ENCODE results near the gene ZNF687.

ZNF687 gene

DNA sequence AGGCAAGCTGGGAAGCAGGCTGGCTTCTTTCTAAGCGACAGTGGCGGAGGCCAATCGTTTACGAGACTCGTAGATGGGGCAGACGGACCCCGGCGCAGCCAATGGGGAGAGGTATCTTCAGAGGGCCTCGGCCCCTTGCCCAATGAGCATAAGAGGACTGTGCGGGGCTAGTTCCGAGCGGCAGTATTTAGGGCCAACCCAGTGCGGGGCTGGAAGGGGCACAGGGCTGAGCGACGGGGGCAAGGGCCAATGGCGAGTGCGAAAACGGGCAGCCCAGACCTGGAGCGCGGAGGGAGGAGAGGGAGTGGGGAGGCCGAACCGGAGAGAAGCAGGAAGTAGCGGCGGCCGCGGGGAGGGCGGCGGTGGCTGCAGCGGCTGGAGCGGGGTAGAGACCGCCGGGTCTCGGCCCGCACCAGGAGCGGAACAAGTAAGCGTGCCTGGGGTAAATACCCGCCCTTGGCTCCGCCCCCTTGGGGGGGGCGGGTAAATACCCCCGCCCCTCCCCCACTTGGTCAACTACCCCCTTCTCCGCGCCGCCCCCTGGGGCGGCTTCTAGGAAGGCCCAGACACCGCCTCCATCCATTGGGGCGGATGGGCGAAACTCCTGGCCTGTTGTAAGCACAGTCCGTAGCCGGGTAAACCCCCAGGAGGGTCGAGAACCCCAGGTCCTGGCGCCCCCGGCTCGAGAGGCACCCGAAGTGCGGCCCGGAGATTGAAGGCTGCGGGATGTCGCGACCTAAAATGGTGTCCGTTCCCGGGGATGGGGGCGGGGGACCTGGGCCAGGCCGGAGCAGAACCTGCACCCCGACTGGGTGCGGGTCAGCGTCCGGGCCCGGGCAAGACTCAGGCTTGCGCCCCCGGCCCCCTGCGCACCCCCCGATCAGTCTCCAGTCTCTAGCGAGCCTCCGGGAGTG lies at the start of gene ZNF687:
ZNF687 (plus strand) TSS at position 331 of the 914 bp plus-strand sequence. CDS start 3,993 bp downstream, outside the sequence.
- peak within 1 kb of the TSS; percentile 98 for H3K27ac ChIP-seq
- H3K27me3 ChIP-seq = no peaks in the 10 kb centered on the region
- peak within 1 kb of the TSS; percentile 89 to 95 for H3K4me3 ChIP-seq (ENCODE audit: low read depth in 1 of 2, low read length in 1 of 2)
- no peaks in the 10 kb centered on the region for H3K9me3 ChIP-seq
- H3K4me1 ChIP-seq (ENCODE audit: control insufficient read depth in 1 of 2, insufficient read depth in 1 of 2, low read depth in 1 of 2, low read length in 1 of 2) = peaks cover 60 to 63% of the 10 kb centered on the region in 2 experiments
- TF ChIP-seq, protein P1, sequence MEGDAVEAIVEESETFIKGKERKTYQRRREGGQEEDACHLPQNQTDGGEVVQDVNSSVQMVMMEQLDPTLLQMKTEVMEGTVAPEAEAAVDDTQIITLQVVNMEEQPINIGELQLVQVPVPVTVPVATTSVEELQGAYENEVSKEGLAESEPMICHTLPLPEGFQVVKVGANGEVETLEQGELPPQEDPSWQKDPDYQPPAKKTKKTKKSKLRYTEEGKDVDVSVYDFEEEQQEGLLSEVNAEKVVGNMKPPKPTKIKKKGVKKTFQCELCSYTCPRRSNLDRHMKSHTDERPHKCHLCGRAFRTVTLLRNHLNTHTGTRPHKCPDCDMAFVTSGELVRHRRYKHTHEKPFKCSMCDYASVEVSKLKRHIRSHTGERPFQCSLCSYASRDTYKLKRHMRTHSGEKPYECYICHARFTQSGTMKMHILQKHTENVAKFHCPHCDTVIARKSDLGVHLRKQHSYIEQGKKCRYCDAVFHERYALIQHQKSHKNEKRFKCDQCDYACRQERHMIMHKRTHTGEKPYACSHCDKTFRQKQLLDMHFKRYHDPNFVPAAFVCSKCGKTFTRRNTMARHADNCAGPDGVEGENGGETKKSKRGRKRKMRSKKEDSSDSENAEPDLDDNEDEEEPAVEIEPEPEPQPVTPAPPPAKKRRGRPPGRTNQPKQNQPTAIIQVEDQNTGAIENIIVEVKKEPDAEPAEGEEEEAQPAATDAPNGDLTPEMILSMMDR (IDR thresholded peaks at IDR 0.05) = peak; percentile 13
- peaks cover 23% of the 10 kb centered on the region for H3K36me3 ChIP-seq

DNA sequence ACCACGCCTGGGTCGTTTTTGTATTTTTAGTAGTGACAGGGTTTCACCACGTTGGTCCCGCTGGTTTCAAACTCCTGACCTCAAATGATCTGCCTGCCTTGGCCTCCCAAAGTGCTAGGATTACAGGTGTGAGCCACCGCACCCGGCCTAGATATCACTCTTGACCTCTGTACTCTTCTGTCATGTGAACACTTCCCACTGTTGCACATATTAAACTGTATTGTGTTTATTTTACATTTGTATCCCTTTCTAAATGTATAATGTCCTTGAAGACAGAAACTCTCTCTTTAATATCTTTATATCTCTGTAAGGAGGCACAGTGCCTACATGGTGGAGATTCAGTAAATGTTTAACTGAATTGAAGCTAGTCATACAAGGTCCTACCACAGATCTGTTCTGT lies 46.9 kb upstream of the ZNF687 start:
- Histone ChIP-seq H3K36me3 (peaks cover 98% of the 10 kb centered on the region), H3K4me1 (ENCODE audit: control insufficient read depth in 1 of 2, insufficient read depth in 1 of 2, low read depth in 1 of 2, low read length in 1 of 2) (no peaks in the 10 kb centered on the region), H3K4me3 (ENCODE audit: low read depth in 1 of 2, low read length in 1 of 2) (no peak overlapping the region), H3K9me3 (no peaks in the 10 kb centered on the region), H3K27ac (no peak overlapping the region), H3K27me3 (no peaks in the 10 kb centered on the region)
- TF ChIP-seq, protein P1 (IDR thresholded peaks at IDR 0.05) = no peak

DNA sequence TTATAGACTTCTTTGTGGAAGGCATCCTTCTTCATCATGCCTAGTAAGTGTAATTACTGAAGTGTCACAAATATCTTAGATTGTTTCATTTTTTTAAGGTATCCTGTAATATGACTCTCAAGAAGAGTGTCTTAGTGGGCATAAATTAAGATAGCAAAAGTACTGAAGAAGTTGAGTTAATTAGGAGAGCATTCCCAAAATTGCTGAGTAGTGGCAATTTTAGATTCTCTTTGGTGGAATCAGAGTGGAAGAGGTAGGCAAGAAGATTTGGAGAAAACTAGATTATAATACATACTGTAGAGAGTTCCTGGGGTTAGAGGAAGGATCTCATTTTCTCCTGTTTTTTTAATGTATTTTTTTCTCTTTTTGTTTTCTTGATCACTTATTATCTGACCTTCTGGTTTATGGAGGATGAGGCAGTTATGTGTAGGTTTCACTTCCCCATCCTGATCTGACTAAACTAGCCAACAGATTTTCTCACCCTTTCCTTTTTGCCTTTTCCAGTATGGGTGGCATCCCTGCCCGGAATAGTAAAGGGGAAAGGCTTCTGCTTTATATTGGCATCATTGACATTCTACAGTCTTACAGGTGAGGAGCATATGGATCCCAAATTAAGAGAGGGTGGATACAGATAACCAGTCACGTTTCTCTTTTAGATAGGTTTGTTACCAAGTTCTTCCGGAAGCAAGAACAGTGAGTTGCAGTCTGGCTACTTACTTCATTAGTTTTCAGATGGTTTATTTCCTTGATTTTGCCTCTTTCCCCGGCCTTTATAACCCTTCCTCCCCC lies 44.2 kb upstream of the ZNF687 start:
- Histone ChIP-seq H3K4me1 (ENCODE audit: control insufficient read depth in 1 of 2, insufficient read depth in 1 of 2, low read depth in 1 of 2, low read length in 1 of 2) (no peaks in the 10 kb centered on the region), H3K36me3 (peaks cover 98% of the 10 kb centered on the region), H3K9me3 (no peaks in the 10 kb centered on the region), H3K27ac (no peak overlapping the region), H3K4me3 (ENCODE audit: low read depth in 1 of 2, low read length in 1 of 2) (no peak overlapping the region), H3K27me3 (no peaks in the 10 kb centered on the region)
- TF ChIP-seq, protein P1 (IDR thresholded peaks at IDR 0.05) = no peak

DNA sequence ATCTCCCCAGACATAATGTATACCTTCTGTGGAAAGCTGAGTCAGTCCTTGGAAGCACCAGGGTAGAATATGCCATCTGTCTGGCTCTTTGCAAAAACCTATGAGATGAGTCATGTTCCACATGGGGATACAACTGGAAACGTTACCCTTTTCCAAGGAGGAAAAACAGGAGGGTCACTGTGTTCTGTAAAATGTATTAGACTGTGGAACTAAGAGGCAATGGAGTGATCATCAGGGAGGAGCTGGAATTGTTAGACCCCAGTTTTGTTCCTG lies 43.7 kb upstream of the ZNF687 start:
- no peak overlapping the region for H3K27ac ChIP-seq
- peaks cover 98% of the 10 kb centered on the region for H3K36me3 ChIP-seq
- no peaks in the 10 kb centered on the region for H3K9me3 ChIP-seq
- H3K4me3 ChIP-seq (ENCODE audit: low read depth in 1 of 2, low read length in 1 of 2) = no peak overlapping the region
- H3K27me3 ChIP-seq = no peaks in the 10 kb centered on the region
- H3K4me1 ChIP-seq (ENCODE audit: control insufficient read depth in 1 of 2, insufficient read depth in 1 of 2, low read depth in 1 of 2, low read length in 1 of 2) = no peaks in the 10 kb centered on the region
- TF ChIP-seq, protein P1 (IDR thresholded peaks at IDR 0.05) = no peak

GRCh38 chr1:151242442-151242841 lies 39.7 kb upstream of the ZNF687 start:
- Histone ChIP-seq H3K9me3 (no peaks in the 10 kb centered on the region), H3K27me3 (no peaks in the 10 kb centered on the region), H3K4me3 (ENCODE audit: low read depth in 1 of 2, low read length in 1 of 2) (no peak overlapping the region), H3K27ac (no peak overlapping the region), H3K4me1 (ENCODE audit: control insufficient read depth in 1 of 2, insufficient read depth in 1 of 2, low read depth in 1 of 2, low read length in 1 of 2) (no peaks in the 10 kb centered on the region), H3K36me3 (peaks cover 95% of the 10 kb centered on the region)
- TF ChIP-seq, protein P1 (IDR thresholded peaks at IDR 0.05) = no peak
